WTC11 (cell line): Measurements from ENCODE around the gene TSHZ1. TPM values are rescaled to one million over a fixed set of nuclear protein-coding genes. Genes with fewer than 3 reads are reported as not detected.

Source experiments
- ATAC-seq: fragments of 200-7000 bp; cut with Tn5 transposase; 2 replicates; pipeline ENCODE4 v1.10.0; 2021; ENCODE audit warnings: mild to moderate bottlenecking, moderate library complexity
- CTCF ChIA-PET: fragments of 300-600 bp; sonication (Branson Sonifier 250); formaldehyde crosslinking; loops from one replicate; lab custom pipeline; 2021; ENCODE audit warnings: antibody characterized with exemption; lab: Charles Lee
- POLR2A ChIA-PET: fragments of 350-600 bp; sonication (Branson Sonifier 250); formaldehyde crosslinking; loops from one replicate; lab custom pipeline; 2021; ENCODE audit warnings: antibody characterized with exemption; lab: Charles Lee
- DNase-seq: peaks from one replicate; pipeline ENCODE4 v3.0.0; 2021; ENCODE audit warnings: low spot score
- H3K27ac Mint-ChIP-seq: 2 replicates; pipeline ENCODE4 v1.8.0; 2021; ENCODE audit warnings: mixed read lengths
- H3K27me3 Mint-ChIP-seq: 2 replicates; pipeline ENCODE4 v1.8.0; 2021; ENCODE audit warnings: low read depth, mild to moderate bottlenecking, moderate library complexity, mixed read lengths
- H3K36me3 Mint-ChIP-seq: 2 replicates; pipeline ENCODE4 v1.8.0; 2021; ENCODE audit warnings: mixed read lengths
- H3K4me1 Mint-ChIP-seq: 2 replicates; pipeline ENCODE4 v1.8.0; 2022; ENCODE audit warnings: mixed read lengths
- H3K4me3 Mint-ChIP-seq: 2 replicates; pipeline ENCODE4 v1.8.0; 2021; ENCODE audit warnings: mild to moderate bottlenecking, moderate library complexity, mixed read lengths
- H3K9me3 Mint-ChIP-seq: 2 replicates; pipeline ENCODE4 v1.8.0; 2021; ENCODE audit warnings: mixed read lengths
- ESRRA ChIP-seq: sonication (generic); formaldehyde crosslinking; IDR thresholded peaks from 2 replicates; pipeline ENCODE4 v1.8.1; 2022; ENCODE audit warnings: mild to moderate bottlenecking, missing genetic modification reagents, borderline replicate concordance
- ETV6 ChIP-seq: sonication (generic); formaldehyde crosslinking; IDR thresholded peaks from 2 replicates; pipeline ENCODE4 v1.8.1; 2022; ENCODE audit warnings: mild to moderate bottlenecking, missing genetic modification reagents
- FOXK1 ChIP-seq: sonication (generic); formaldehyde crosslinking; IDR thresholded peaks from 2 replicates; pipeline ENCODE4 v1.8.0; 2022; ENCODE audit warnings: mild to moderate bottlenecking, moderate library complexity, missing genetic modification reagents
- MLX ChIP-seq: sonication (generic); formaldehyde crosslinking; IDR thresholded peaks from 2 replicates; pipeline ENCODE4 v1.8.1; 2023; ENCODE audit warnings: mild to moderate bottlenecking, missing genetic modification reagents, moderate library complexity
- NFE2L1 ChIP-seq: sonication (generic); formaldehyde crosslinking; IDR thresholded peaks from 2 replicates; pipeline ENCODE4 v1.8.1; 2023; ENCODE audit warnings: missing genetic modification reagents
- NFYB ChIP-seq: sonication (generic); formaldehyde crosslinking; conservative IDR thresholded peaks from 2 replicates; pipeline ENCODE4 v1.8.0; 2022; ENCODE audit warnings: low read depth, missing genetic modification reagents
- PRDM15 ChIP-seq: sonication (generic); formaldehyde crosslinking; IDR thresholded peaks from 2 replicates; pipeline ENCODE4 v1.8.0; 2022; ENCODE audit warnings: missing genetic modification reagents
- SOX15 ChIP-seq: fragments of 250-450 bp; sonication (Bioruptor Pico); IDR thresholded peaks from 2 replicates; pipeline ENCODE4 v1.9.0; 2021; ENCODE audit warnings: mild to moderate bottlenecking
- TEAD1 ChIP-seq: sonication (generic); formaldehyde crosslinking; IDR thresholded peaks from 2 replicates; pipeline ENCODE4 v1.8.0; 2022; ENCODE audit warnings: mild to moderate bottlenecking, missing genetic modification reagents
- total RNA-seq: library from RNA; stranded (reverse); gene quantifications from 3 replicates; pipeline ENCODE4 v1.2.3, GENCODE V29; 2021
- TF ChIP-seq, protein P1 (sequence below): sonication (generic); formaldehyde crosslinking; IDR thresholded peaks from 2 replicates; pipeline ENCODE4 v1.8.1; 2023; ENCODE audit warnings: mild to moderate bottlenecking, missing genetic modification reagents, borderline replicate concordance
- TF ChIP-seq, protein P2 (sequence below): sonication (generic); formaldehyde crosslinking; conservative IDR thresholded peaks from 2 replicates; pipeline ENCODE4 v1.8.1; 2022; ENCODE audit warnings: mild to moderate bottlenecking, missing genetic modification reagents
- TF ChIP-seq, protein P3 (sequence below): sonication (generic); formaldehyde crosslinking; IDR thresholded peaks from 2 replicates; pipeline ENCODE4 v1.8.1; 2023; ENCODE audit warnings: mild to moderate bottlenecking, missing genetic modification reagents

Gene TSHZ1
- total RNA-seq, 1 experiment from 2014 or later: 2.9 TPM

- no peak for ATAC-seq
- ChIA-PET CTCF (no interaction called here), POLR2A (no interaction called here)
- no peak for DNase-seq
- Mint-ChIP-seq H3K4me3 (peak overlapping the region; percentile 83), H3K27ac (no peak overlapping the region), H3K9me3 (no peaks in the 10 kb centered on the region), H3K27me3 (peaks cover 84% of the 10 kb centered on the region), H3K4me1 (peaks cover 56% of the 10 kb centered on the region), H3K36me3 (no peaks in the 10 kb centered on the region)
- TF ChIP-seq PRDM15 (CRISPR knock-in tag): peak; percentile 64
- no peak for TF ChIP-seq NFE2L1
- no peak for TF ChIP-seq FOXK1 (CRISPR knock-in tag)
- no peak for TF ChIP-seq TEAD1 (CRISPR knock-in tag)
- no peak for TF ChIP-seq SOX15 (CRISPR knock-in tag)
- no peak for TF ChIP-seq NFYB
- TF ChIP-seq, protein P1, sequence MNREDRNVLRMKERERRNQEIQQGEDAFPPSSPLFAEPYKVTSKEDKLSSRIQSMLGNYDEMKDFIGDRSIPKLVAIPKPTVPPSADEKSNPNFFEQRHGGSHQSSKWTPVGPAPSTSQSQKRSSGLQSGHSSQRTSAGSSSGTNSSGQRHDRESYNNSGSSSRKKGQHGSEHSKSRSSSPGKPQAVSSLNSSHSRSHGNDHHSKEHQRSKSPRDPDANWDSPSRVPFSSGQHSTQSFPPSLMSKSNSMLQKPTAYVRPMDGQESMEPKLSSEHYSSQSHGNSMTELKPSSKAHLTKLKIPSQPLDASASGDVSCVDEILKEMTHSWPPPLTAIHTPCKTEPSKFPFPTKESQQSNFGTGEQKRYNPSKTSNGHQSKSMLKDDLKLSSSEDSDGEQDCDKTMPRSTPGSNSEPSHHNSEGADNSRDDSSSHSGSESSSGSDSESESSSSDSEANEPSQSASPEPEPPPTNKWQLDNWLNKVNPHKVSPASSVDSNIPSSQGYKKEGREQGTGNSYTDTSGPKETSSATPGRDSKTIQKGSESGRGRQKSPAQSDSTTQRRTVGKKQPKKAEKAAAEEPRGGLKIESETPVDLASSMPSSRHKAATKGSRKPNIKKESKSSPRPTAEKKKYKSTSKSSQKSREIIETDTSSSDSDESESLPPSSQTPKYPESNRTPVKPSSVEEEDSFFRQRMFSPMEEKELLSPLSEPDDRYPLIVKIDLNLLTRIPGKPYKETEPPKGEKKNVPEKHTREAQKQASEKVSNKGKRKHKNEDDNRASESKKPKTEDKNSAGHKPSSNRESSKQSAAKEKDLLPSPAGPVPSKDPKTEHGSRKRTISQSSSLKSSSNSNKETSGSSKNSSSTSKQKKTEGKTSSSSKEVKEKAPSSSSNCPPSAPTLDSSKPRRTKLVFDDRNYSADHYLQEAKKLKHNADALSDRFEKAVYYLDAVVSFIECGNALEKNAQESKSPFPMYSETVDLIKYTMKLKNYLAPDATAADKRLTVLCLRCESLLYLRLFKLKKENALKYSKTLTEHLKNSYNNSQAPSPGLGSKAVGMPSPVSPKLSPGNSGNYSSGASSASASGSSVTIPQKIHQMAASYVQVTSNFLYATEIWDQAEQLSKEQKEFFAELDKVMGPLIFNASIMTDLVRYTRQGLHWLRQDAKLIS: no peak
These were observed 3.9 kb upstream of the TSHZ1 start for GRCh38 chr18:75206452-75207309.

DNA sequence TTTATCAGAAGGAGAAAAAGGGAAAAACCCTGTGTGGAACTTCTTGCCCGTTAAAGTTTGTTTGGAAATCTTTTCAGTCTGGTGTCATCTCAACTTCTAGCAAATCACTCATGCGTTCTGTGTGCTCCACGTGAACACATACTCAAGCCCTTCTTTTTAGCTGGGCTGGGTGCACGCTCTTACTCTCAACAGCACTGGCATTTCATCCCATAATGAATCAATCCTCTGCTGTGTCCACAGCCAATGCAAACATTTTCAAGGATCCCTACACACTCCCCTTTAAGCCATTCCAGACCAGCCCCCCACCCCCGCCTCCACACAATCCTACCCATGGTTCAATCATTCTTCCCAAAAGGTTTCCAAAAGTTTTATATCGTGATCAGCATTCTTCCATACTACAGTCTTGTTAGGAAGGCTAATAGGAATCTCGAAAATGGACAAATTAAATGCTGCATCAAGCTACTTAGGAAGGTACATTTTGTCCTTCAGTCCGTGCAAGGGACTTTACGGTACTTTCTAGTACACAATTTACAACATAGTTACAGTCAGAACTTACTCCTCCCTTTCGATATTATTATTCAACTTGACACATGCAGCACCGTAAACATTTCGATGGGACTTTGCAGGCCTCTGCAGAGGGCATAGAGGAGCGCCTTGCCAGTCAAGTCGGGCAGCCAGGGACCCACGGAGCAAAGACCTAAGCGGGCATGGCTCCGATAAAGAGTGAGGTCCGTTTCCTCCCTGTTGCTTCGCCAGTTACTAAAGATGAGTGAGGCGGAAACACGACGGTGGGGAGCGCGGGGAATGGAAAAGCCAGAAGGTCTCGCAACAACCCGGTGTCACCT lies 3.1 kb upstream of the TSHZ1 start:
- POLR2A ChIA-PET: no interaction called here
- CTCF ChIA-PET: no interaction called here
- ATAC-seq (no peak), DNase-seq (no peak)
- Mint-ChIP-seq H3K27ac (no peak overlapping the region), H3K9me3 (no peaks in the 10 kb centered on the region), H3K36me3 (no peaks in the 10 kb centered on the region), H3K27me3 (peaks cover 81% of the 10 kb centered on the region), H3K4me3 (peak overlapping the region; percentile 83), H3K4me1 (peaks cover 56% of the 10 kb centered on the region)
- no peak for TF ChIP-seq MLX (CRISPR knock-in tag)
- TF ChIP-seq, protein P2, sequence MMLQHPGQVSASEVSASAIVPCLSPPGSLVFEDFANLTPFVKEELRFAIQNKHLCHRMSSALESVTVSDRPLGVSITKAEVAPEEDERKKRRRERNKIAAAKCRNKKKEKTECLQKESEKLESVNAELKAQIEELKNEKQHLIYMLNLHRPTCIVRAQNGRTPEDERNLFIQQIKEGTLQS (CRISPR knock-in tag): no peak
- TF ChIP-seq ETV6 (CRISPR knock-in tag): no peak
- TF ChIP-seq, protein P3, sequence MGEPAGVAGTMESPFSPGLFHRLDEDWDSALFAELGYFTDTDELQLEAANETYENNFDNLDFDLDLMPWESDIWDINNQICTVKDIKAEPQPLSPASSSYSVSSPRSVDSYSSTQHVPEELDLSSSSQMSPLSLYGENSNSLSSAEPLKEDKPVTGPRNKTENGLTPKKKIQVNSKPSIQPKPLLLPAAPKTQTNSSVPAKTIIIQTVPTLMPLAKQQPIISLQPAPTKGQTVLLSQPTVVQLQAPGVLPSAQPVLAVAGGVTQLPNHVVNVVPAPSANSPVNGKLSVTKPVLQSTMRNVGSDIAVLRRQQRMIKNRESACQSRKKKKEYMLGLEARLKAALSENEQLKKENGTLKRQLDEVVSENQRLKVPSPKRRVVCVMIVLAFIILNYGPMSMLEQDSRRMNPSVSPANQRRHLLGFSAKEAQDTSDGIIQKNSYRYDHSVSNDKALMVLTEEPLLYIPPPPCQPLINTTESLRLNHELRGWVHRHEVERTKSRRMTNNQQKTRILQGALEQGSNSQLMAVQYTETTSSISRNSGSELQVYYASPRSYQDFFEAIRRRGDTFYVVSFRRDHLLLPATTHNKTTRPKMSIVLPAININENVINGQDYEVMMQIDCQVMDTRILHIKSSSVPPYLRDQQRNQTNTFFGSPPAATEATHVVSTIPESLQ: no peak
- TF ChIP-seq ESRRA (CRISPR knock-in tag): no peak
